SH-SY5Y (cell line): ENCODE data around the gene HSF4.

Experiments used
- GATA2 ChIP-seq: IDR thresholded peaks from 2 replicates; pipeline ENCODE4 v1.6.1; 2011; ENCODE audit warnings: mild to moderate bottlenecking, low read depth, low read length
- GATA3 ChIP-seq: IDR thresholded peaks from 2 replicates; pipeline ENCODE4 v1.6.1; 2011; ENCODE audit warnings: low read depth, mild to moderate bottlenecking, low read length, moderate library complexity

DNA sequence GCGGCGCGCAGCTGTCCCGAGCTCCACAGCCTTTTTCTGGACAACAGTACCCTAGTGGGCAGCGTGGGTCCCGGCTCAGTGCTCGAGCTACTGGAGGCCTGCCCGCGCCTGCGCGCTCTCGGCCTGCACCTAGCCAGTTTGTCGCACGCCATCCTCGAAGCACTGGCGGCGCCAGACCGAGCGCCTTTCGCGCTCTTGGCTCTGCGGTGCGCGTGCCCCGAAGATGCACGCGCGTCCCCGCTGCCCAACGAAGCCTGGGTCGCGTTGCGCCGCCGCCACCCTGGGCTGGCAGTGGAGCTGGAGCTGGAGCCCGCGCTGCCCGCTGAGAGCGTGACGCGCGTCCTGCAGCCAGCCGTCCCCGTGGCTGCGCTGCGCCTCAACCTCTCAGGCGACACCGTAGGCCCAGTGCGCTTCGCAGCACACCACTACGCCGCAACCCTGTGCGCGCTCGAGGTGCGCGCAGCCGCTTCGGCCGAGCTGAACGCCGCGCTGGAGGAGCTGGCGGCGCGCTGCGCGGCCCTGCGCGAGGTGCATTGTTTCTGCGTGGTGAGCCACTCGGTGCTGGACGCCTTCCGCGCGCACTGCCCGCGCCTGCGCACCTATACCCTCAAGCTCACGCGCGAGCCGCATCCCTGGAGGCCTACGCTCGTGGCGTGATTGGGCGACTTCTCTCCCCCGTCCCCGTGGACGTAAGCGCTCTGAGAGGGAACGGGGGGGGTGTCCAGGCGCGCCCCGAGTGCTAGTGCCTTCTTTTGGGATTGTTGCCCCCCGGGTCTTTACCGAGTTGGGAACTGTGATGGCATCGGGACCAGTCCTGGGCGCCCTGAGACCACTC, 1.2 kb upstream of the HSF4 start:
- no peak for TF ChIP-seq GATA3
- TF ChIP-seq GATA2: no peak
